ENCODE measurements around the gene CNTNAP2. TPM values are rescaled to one million over a fixed set of nuclear protein-coding genes. Genes with fewer than 3 reads are reported as not detected.

The CNTNAP2 gene
- total and polyA plus RNA-seq, 8 donors: 0.94 to 42.5 (median 38.6) TPM

GRCh38 chr7:147904219-147904576 lies 1787.6 kb downstream of the CNTNAP2 start:
- ATAC-seq: no peak
- no peaks in the 10 kb centered on the region for H3K27me3 ChIP-seq
- intact Hi-C loops (cut with DNase I): no loop called here
- H3K4me3 ChIP-seq: no peak overlapping the region
- H3K27ac ChIP-seq: no peak overlapping the region
- TF ChIP-seq CTCF (IDR thresholded peaks at IDR 0.05): no peak
- H3K4me1 ChIP-seq: no peaks in the 10 kb centered on the region
- no peaks in the 10 kb centered on the region for H3K36me3 ChIP-seq
- peaks cover 0 to 6% of the 10 kb centered on the region in 2 donors for H3K9me3 ChIP-seq
- DNase-seq: no peak

GRCh38 chr7:147909431-147910148 lies 1793.0 kb downstream of the CNTNAP2 start:
- Histone ChIP-seq H3K4me3 (no peak overlapping the region), H3K36me3 (no peaks in the 10 kb centered on the region), H3K27ac (no peak overlapping the region), H3K4me1 (no peaks in the 10 kb centered on the region), H3K27me3 (no peaks in the 10 kb centered on the region), H3K9me3 (peaks cover 0 to 6% of the 10 kb centered on the region in 2 donors)
- ATAC-seq (no peak), DNase-seq (no peak)
- TF ChIP-seq CTCF (IDR thresholded peaks at IDR 0.05): no peak
- intact Hi-C loops (cut with DNase I): no loop called here

- no peaks in the 10 kb centered on the region for H3K27me3 ChIP-seq
- no peaks in the 10 kb centered on the region for H3K36me3 ChIP-seq
- no peak overlapping the region for H3K4me3 ChIP-seq
- no peak for TF ChIP-seq CTCF (IDR thresholded peaks at IDR 0.05)
- H3K9me3 ChIP-seq: peaks cover 0 to 4% of the 10 kb centered on the region in 2 donors
- intact Hi-C loops (cut with DNase I): no loop called here
- ATAC-seq (no peak), DNase-seq (peak in 1 of 4 donors; percentile 14)
- no peak overlapping the region for H3K27ac ChIP-seq
- no peaks in the 10 kb centered on the region for H3K4me1 ChIP-seq
Observed at GRCh38 chr7:147911201-147911601, 1794.6 kb downstream of the CNTNAP2 start.

GRCh38 chr7:147912291-147912690 lies 1795.7 kb downstream of the CNTNAP2 start:
- no peaks in the 10 kb centered on the region for H3K9me3 ChIP-seq
- no peaks in the 10 kb centered on the region for H3K27me3 ChIP-seq
- no peaks in the 10 kb centered on the region for H3K4me1 ChIP-seq
- no peak for TF ChIP-seq CTCF (IDR thresholded peaks at IDR 0.05)
- no peak overlapping the region for H3K27ac ChIP-seq
- intact Hi-C loops (cut with DNase I): no loop called here
- ATAC-seq (no peak), DNase-seq (no peak)
- no peaks in the 10 kb centered on the region for H3K36me3 ChIP-seq
- no peak overlapping the region for H3K4me3 ChIP-seq

GRCh38 chr7:147912946-147913638 lies 1796.5 kb downstream of the CNTNAP2 start:
- intact Hi-C loops (cut with DNase I): no loop called here
- DNase-seq (no peak), ATAC-seq (no peak)
- no peaks in the 10 kb centered on the region for H3K27me3 ChIP-seq
- no peak overlapping the region for H3K4me3 ChIP-seq
- H3K9me3 ChIP-seq: no peaks in the 10 kb centered on the region
- H3K4me1 ChIP-seq: no peaks in the 10 kb centered on the region
- no peak for TF ChIP-seq CTCF (IDR thresholded peaks at IDR 0.05)
- no peaks in the 10 kb centered on the region for H3K36me3 ChIP-seq
- no peak overlapping the region for H3K27ac ChIP-seq

All from left lung (tissue), 10 donors.